Measurements from ENCODE around the gene RER1. TPM values are rescaled to one million over a fixed set of nuclear protein-coding genes. Genes with fewer than 3 reads are reported as not detected.

RER1 gene
- total RNA-seq, 1 experiment from 2014 or later = 79.8 TPM

DNA sequence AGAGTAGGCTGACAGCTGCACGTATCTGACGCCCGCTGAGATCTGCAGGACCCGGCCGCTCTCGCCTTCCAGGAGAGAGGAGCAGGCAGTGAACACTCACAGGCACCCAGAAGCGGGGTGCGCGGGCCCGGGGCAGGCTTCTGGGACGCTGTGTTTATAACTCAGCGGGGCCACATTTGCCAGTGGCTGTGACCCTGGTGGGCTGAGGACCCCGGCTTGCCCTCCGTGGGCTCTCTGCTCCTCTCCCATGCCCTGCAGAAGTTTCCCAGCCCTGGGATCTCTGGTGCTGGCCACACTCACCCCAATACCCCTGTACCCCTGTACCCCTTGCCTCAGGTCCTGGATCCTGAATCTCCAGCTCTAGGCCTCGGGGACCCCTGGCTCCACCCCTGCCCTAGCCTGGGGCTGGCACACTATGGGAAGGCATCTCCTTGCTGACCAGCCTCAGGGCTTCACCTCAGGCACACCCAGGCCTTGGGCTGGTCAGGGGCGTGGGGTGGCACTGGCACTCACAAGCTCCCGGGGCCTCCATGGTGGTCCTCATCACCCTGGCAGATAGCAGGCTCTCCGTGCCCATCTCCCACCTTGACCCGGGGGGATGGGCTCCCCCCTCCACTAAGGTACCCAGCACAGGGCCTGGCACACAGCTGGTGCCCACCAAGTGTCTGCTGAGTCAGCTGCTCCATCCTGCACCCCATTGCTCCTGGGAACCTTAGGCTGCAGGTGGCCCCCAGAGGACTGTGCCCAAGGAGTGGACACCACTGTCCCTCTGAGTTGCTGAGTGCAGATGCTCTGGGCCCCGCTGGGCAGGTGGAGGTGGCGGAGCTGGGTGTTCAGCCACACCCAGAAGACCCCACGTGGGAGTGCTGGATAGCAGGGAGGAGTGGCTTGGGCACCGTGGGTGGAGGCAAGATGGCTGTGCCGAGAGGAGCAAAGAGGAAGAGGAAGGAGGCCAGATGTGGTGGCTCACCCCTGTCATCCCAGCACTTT lies 32.7 kb upstream of the RER1 start:
- ChIA-PET CTCF (interaction anchor here (0.5 to 2.8 kb wide), 3 partner anchors 23 to 304 kb away, joined by 4 to 10 read pairs (median 5); no protein-coding TSS in a partner anchor), POLR2A (no interaction called here)
- Mint-ChIP-seq H3K27ac (no peak overlapping the region), H3K27me3 (ENCODE audit: low read depth) (no peaks in the 10 kb centered on the region; the same call in 1 of the 2 replicates), H3K4me1 (no peaks in the 10 kb centered on the region), H3K36me3 (peaks cover 6% of the 10 kb centered on the region), H3K9me3 (peaks cover 15% of the 10 kb centered on the region), H3K4me3 (no peak overlapping the region)
- no peak for ATAC-seq
- TF ChIP-seq, protein P1, sequence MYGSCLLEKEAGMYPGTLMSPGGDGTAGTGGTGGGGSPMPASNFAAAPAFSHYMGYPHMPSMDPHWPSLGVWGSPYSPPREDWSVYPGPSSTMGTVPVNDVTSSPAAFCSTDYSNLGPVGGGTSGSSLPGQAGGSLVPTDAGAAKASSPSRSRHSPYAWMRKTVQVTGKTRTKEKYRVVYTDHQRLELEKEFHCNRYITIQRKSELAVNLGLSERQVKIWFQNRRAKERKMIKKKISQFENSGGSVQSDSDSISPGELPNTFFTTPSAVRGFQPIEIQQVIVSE (CRISPR knock-in tag; IDR thresholded peaks at IDR 0.05; ENCODE audit: borderline replicate concordance) = no peak
- no peak for TF ChIP-seq RORB (CRISPR knock-in tag; IDR thresholded peaks at IDR 0.05)
- DNase-seq (ENCODE audit: low spot score) = no peak

DNA sequence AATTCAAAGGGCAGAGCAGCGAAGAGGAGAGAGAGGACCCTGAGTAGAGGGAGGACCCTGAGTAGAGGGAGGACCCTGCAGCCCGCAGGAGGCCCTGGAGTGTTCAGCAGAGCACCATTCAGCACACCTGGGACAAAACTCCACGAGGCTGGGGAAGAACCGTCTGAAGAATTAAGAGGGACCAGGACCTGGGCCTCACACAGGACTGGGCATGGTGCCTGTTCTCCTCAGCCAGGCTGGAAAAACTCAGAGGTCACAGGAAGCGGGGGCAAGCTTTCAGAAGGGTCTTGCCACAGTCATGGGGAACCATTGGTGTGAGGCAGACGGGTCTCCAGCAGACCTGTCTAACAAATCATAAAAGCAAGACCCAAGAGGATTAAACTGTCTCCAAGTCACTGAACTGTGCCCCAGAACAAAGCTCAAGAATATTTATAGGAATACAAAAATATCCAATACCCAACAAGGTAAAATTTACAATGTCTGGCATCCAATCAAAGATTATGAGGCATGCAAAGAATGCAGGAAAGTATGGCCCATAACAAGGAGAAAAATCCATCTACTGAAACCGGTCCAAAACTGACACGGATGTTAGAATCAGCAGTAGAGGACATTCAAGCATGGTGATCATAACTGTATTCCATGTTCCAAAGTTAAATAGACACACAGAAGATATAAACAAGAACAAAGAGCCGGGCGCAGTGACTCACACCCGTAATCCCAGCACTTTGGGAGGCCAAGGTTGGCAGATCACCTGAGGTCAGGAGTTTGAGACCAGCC lies 30.9 kb upstream of the RER1 start:
- Mint-ChIP-seq H3K9me3 (peaks cover 17% of the 10 kb centered on the region), H3K36me3 (peaks cover 7% of the 10 kb centered on the region), H3K27me3 (ENCODE audit: low read depth) (no peaks in the 10 kb centered on the region; the same call in 1 of the 2 replicates), H3K27ac (no peak overlapping the region), H3K4me3 (no peak overlapping the region), H3K4me1 (no peaks in the 10 kb centered on the region)
- ChIA-PET CTCF (interaction anchor here (0.6 kb wide), 1 partner anchor 20 kb away, joined by 3 read pairs; no protein-coding TSS in a partner anchor), POLR2A (no interaction called here)
- DNase-seq (ENCODE audit: low spot score) (no peak), ATAC-seq (no peak)
- TF ChIP-seq FOXP4 (CRISPR knock-in tag; IDR thresholded peaks at IDR 0.05) (no peak), ZNF232 (CRISPR knock-in tag; IDR thresholded peaks at IDR 0.05) (no peak), CTCF (IDR thresholded peaks at IDR 0.05) (no peak), NFE2L1 (CRISPR knock-in tag; IDR thresholded peaks at IDR 0.05) (no peak), EMX1 (CRISPR knock-in tag; IDR thresholded peaks at IDR 0.05) (no peak), PREB (CRISPR knock-in tag; IDR thresholded peaks at IDR 0.05; ENCODE audit: borderline replicate concordance) (no peak), ERG (CRISPR knock-in tag; IDR thresholded peaks at IDR 0.05) (no peak), FOXK1 (CRISPR knock-in tag; IDR thresholded peaks at IDR 0.05) (no peak)
- TF ChIP-seq, protein P2, sequence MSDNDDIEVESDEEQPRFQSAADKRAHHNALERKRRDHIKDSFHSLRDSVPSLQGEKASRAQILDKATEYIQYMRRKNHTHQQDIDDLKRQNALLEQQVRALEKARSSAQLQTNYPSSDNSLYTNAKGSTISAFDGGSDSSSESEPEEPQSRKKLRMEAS (CRISPR knock-in tag; IDR thresholded peaks at IDR 0.05) = no peak
- TF ChIP-seq, protein P3, sequence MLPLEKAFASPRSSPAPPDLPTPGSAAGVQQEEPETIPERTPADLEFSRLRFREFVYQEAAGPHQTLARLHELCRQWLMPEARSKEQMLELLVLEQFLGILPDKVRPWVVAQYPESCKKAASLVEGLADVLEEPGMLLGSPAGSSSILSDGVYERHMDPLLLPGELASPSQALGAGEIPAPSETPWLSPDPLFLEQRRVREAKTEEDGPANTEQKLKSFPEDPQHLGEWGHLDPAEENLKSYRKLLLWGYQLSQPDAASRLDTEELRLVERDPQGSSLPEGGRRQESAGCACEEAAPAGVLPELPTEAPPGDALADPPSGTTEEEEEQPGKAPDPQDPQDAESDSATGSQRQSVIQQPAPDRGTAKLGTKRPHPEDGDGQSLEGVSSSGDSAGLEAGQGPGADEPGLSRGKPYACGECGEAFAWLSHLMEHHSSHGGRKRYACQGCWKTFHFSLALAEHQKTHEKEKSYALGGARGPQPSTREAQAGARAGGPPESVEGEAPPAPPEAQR (CRISPR knock-in tag; IDR thresholded peaks at IDR 0.05) = no peak

Data from WTC11 (cell line).